Adrenal gland (tissue), 12 donors: ENCODE data around the gene NEK2. TPM values are rescaled to one million over a fixed set of nuclear protein-coding genes. Genes with fewer than 3 reads are reported as not detected.
"Not testable (repeated sequence)": the region's sequence is repeated elsewhere in the genome, so short reads cannot be mapped to it uniquely, and the experiment has no call there.

Source experiments
- DNase-seq, 7 donors: peaks; one replicate each; pipeline ENCODE4 v3.0.0-alpha.2; 2019 to 2020
- H3K27ac ChIP-seq, 5 donors: fragments of 200-600 bp; sonication (generic) in 4 of 5; 1 replicate in 3 of 5; 2 replicates in 2 of 5; pipeline versions ENCODE4 v1.5.1 to v1.8.0; 2016 to 2020; ENCODE audit warnings: mild to moderate bottlenecking in 1 of 5
- H3K27me3 ChIP-seq: fragments of 200-600 bp; 2 replicates; pipeline ENCODE4 v1.8.0; 2021
- H3K36me3 ChIP-seq, 2 donors: fragments of 200-600 bp; replicated peaks in 1 of 2; 1 replicate in 1 of 2; 2 replicates in 1 of 2; pipeline versions ENCODE4 v1.5.1 to v1.8.0; 2018 to 2022
- H3K4me1 ChIP-seq, 2 donors: fragments of 200-600 bp; replicated peaks in 1 of 2; 1 replicate in 1 of 2; 2 replicates in 1 of 2; pipeline versions ENCODE4 v1.5.1 to v1.8.0; 2018 to 2021
- H3K4me3 ChIP-seq, 4 donors: fragments of 200-600 bp; sonication (generic) in 3 of 4; one replicate each; pipeline ENCODE4 v1.5.1; 2016 to 2018
- H3K9me3 ChIP-seq, 3 donors: fragments of 200-600 bp; sonication (generic) in 1 of 3; replicated peaks in 1 of 3; 1 replicate in 2 of 3; 2 replicates in 1 of 3; pipeline versions ENCODE4 v1.5.1 to v1.8.0; 2016 to 2021
- POLR2A ChIP-seq, 2 donors: fragments of 450-650 bp; IDR thresholded peaks; one replicate each; pipeline ENCODE4 v1.6.1; 2017; ENCODE audit warnings: antibody characterized with exemption in 2 of 2, mild to moderate bottlenecking in 2 of 2, moderate library complexity in 1 of 2
- WGBS, 4 donors: extraction: QIAGEN DNeasy Blood & Tissue Kit in 2 of 4; methylation state at CpG; one replicate each; pipeline versions ENCODE4 v1.1.5 to v1.1.7; 2013 to 2017; 5-methylcytosine and 5-hydroxymethylcytosine counted together
- intact Hi-C, 2 donors: fragments of 100-400 bp; cut with DNase I; formaldehyde crosslinking; loops; one replicate each; pipeline versions ENCODE4 v1.14.1 to v1.15.0; 2022 to 2023
- polyA plus RNA-seq, 3 donors: library from polyadenylated mRNA; stranded (reverse); fragments of 200-250 nt in 2 of 3; fragments of 350-450 nt in 1 of 3; fragmentation: Illumina TruSeq in 1 of 3; extraction: RNeasy Lipid Tissue Mini Kit (QIAGEN cat#74804) in 1 of 3; gene quantifications; one replicate each; pipeline ENCODE4 v1.2.3, GENCODE V29; 2013 to 2014
- total RNA-seq, 9 donors: library from RNA; depleted of rRNA in 4 of 9; stranded (reverse); fragments of >200 nt in 4 of 9; fragments of 120-200 nt in 1 of 9; fragmentation: NEBNext Ultra II Directional in 1 of 9; extraction: Animal tissue kit (Norgen Biotek cat#: 25700) in 1 of 9; gene quantifications; one replicate each; pipeline versions ENCODE4 v1.1.0 to v1.2.4, GENCODE V29; 2013 to 2023
- TF ChIP-seq, protein P1 (sequence below), 6 experiments: fragments of 450-650 bp in 4 of 6; fragments of 200-600 bp in 2 of 6; sonication (generic) in 1 of 6; IDR thresholded peaks; 1 replicate in 5 of 6; 2 replicates in 1 of 6; pipeline versions ENCODE4 v1.5.1 to v1.8.0; 2016 to 2021; ENCODE audit warnings: antibody characterized with exemption in 6 of 6, mild to moderate bottlenecking in 2 of 6, moderate library complexity in 1 of 6
- donor health status: healthy with polysubstance abuse.
- donor health status: Bipolar disorder and iron deficiency.
- donor health status: DM: yes; HTN: yes; CAD: no.
- donor health status: DM: no; HTN: no; CAD: no.
- donor health status: DM: no; HTN: no; CAD: no.
- donor health status: DM: yes; HTN: yes; CAD: no.

Gene NEK2
- total and polyA plus RNA-seq, 12 donors = 0.08 to 19.9 (median 0.95) TPM

DNA sequence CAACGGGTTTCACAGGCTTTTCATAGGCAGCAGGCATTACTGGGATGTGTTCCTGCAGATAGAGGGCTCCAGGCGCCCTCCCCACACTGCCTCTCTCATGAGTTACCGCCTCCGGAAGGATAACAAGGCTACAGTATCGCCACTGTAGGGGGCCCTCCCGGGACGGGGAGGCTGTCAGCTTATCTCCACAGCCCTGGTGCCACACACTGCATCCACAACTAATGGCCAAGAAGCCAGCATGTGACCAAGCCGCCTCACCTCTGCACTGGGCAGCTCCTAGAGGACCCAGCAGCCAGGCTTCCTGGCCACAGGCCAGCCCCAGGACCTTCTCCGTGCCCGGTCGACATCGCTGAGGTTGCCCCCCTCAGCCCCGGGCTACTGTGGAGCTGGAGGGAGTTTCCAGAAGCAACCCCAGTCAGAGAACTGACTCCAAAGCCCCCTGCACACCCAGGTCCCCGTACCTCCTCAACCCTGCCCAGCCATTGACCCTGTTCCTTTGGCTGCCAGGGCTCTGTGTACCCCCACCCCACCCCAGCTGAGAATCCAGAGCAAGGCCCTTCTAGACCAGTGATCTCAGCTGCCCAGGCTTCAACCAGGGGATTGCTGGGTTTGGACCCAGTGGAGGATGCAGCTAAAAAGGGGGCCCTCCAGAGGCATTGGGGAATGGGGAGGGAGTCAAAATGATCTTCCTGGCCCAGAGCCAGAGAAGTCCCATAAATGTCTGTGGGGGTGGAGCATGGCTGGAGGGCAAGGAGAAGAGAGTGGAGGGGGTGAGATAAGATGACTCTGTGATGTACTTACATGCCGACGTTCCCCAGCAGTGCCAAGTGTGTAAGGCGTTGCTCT, 45.0 kb downstream of the NEK2 start:
- Histone ChIP-seq H3K4me3 (no peak overlapping the region), H3K9me3 (no peaks in the 10 kb centered on the region), H3K36me3 (no peaks in the 10 kb centered on the region), H3K27ac (peak overlapping the region in 2 of 5 donors; percentile 80 to 96), H3K27me3 (no peaks in the 10 kb centered on the region), H3K4me1 (peaks cover 15 to 31% of the 10 kb centered on the region in 2 donors)
- 27 to 62% (median 40%) methylated on average over 5 to 17 of the region's 17 CpGs for WGBS, 4 donors
- intact Hi-C loops = no loop called here
- TF ChIP-seq POLR2A (IDR thresholded peaks at IDR 0.05) = no peak
- TF ChIP-seq, protein P1, sequence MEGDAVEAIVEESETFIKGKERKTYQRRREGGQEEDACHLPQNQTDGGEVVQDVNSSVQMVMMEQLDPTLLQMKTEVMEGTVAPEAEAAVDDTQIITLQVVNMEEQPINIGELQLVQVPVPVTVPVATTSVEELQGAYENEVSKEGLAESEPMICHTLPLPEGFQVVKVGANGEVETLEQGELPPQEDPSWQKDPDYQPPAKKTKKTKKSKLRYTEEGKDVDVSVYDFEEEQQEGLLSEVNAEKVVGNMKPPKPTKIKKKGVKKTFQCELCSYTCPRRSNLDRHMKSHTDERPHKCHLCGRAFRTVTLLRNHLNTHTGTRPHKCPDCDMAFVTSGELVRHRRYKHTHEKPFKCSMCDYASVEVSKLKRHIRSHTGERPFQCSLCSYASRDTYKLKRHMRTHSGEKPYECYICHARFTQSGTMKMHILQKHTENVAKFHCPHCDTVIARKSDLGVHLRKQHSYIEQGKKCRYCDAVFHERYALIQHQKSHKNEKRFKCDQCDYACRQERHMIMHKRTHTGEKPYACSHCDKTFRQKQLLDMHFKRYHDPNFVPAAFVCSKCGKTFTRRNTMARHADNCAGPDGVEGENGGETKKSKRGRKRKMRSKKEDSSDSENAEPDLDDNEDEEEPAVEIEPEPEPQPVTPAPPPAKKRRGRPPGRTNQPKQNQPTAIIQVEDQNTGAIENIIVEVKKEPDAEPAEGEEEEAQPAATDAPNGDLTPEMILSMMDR (IDR thresholded peaks at IDR 0.05) = peak in 2 of 6 experiments; percentile 15
- DNase-seq = peak in 4 of 7 donors; percentile 64 to 81 (median 74)

DNA sequence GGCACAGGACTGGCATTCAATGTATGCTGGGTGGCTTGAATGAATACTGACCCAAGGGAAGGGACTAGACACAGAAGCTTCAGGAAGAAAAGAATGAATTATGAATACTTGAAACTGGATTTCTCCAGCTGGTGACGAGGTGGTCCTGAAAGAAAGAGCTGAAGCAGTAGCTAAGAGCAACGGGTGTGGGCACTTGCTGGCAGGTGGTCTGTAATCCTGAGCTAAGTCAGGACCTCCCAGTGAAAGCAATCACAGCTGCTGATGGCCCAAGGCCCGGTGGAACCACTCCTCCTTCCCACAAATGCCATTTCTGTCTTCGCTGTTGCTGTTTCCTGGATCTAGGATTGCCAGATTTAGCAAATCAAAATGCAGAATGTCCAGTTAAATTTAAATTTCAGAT, 47.0 kb downstream of the NEK2 start:
- 79 to 82% (median 80%) methylated on average over 4 of the region's 4 CpGs for WGBS, 4 donors

DNA sequence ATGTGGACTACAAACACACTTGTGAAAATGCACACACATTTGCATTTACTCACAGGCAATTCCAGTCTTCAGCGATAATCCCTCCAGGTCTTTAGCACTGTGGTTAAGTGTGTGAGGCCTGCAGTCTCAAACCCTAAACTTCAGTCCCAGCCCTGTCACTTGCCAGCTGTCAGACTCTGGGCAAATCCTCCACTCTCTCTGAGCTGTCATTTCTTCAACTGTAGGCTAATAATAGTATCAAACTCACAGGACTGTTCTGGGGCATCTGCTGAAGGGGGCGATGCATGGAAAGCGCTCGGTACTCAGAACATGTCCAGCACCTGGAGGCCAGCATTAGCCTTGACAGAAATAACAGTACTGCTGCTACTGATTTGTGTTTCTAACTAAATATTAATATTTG, 48.2 kb downstream of the NEK2 start:
- DNase-seq = peak in 1 of 7 donors; percentile 7
- no peak overlapping the region for H3K27ac ChIP-seq

More for the DNA sequence above, 47.0 kb downstream of the NEK2 start:
- TF ChIP-seq POLR2A (IDR thresholded peaks at IDR 0.05) = no peak
- TF ChIP-seq, protein P1 (IDR thresholded peaks at IDR 0.05) = no peak
- no peak for DNase-seq
- Histone ChIP-seq H3K27me3 (no peaks in the 10 kb centered on the region), H3K4me1 (peaks cover 15 to 25% of the 10 kb centered on the region in 2 donors), H3K27ac (no peak overlapping the region), H3K36me3 (no peaks in the 10 kb centered on the region), H3K9me3 (no peaks in the 10 kb centered on the region), H3K4me3 (no peak overlapping the region)
- intact Hi-C loops = no loop called here

DNA sequence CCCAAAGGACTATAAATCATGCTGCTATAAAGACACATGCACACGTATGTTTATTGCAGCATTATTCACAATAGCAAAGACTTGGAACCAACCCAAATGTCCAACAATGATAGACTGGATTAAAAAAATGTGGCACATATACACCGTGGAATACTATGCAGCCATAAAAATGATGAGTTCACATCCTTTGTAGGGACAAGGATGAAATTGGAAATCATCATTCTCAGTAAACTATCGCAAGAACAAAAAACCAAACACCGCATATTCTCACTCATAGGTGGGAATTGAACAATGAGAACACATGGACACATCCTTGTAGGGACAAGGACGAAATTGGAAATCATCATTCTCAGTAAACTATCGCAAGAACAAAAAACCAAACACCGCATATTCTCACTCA, 49.6 kb downstream of the NEK2 start:
- DNase-seq, H3K36me3 ChIP-seq, H3K27me3 ChIP-seq, intact Hi-C loops, H3K4me1 ChIP-seq, H3K9me3 ChIP-seq, H3K4me3 ChIP-seq, H3K27ac ChIP-seq: not testable (repeated sequence)
- WGBS, 4 donors = 87 to 97% (median 93%) methylated on average over 6 to 7 of the region's 7 CpGs

More for the DNA sequence above, 48.2 kb downstream of the NEK2 start:
- intact Hi-C loops = no loop called here
- H3K4me1 ChIP-seq = peaks cover 9 to 14% of the 10 kb centered on the region in 2 donors
- H3K9me3 ChIP-seq = no peaks in the 10 kb centered on the region
- H3K27me3 ChIP-seq = no peaks in the 10 kb centered on the region
- no peak overlapping the region for H3K4me3 ChIP-seq
- no peaks in the 10 kb centered on the region for H3K36me3 ChIP-seq
- 90 to 98% (median 93%) methylated on average over 4 of the region's 4 CpGs for WGBS, 4 donors
- TF ChIP-seq POLR2A (IDR thresholded peaks at IDR 0.05) = no peak
- TF ChIP-seq, protein P1 (IDR thresholded peaks at IDR 0.05) = no peak
